Mesenchymal stem cell (in vitro differentiated cells and primary cell): ENCODE results near the gene MYO9A.

ENCODE experiments used
- DNase-seq: peaks from one replicate; pipeline ENCODE4 v3.0.0-alpha.2; 2013
- H2AFZ ChIP-seq: one replicate; pipeline ENCODE4 v1.6.1; 2013; ENCODE audit warnings: low read depth, mild to moderate bottlenecking, control low read depth, inconsistent platforms, low read length, moderate library complexity
- H2AK5ac ChIP-seq: 2 replicates; pipeline ENCODE4 v1.6.1; 2013; ENCODE audit warnings: low read length, moderate library complexity, mild to moderate bottlenecking, inconsistent platforms; ENCODE audit not compliant: severe bottlenecking
- H2BK120ac ChIP-seq: one replicate; pipeline ENCODE4 v1.6.1; 2013; ENCODE audit warnings: low read depth, mild to moderate bottlenecking, inconsistent platforms, low read length, moderate library complexity
- H2BK12ac ChIP-seq, 2 experiments: one replicate each; pipeline ENCODE4 v1.6.1; 2013; ENCODE audit warnings: inconsistent platforms in 2 of 2, low read length in 2 of 2, mild to moderate bottlenecking in 2 of 2, moderate library complexity in 2 of 2, control low read depth in 1 of 2
- H2BK15ac ChIP-seq: one replicate; pipeline ENCODE4 v1.6.1; 2013; ENCODE audit warnings: mild to moderate bottlenecking, low read depth, inconsistent platforms; ENCODE audit not compliant: poor library complexity, severe bottlenecking
- H2BK5ac ChIP-seq: 2 replicates; pipeline ENCODE4 v1.6.1; 2013; ENCODE audit warnings: low read depth, mild to moderate bottlenecking, low read length, control low read depth, inconsistent platforms; ENCODE audit not compliant: poor library complexity, severe bottlenecking
- H3K14ac ChIP-seq, 2 experiments: one replicate each; pipeline ENCODE4 v1.6.1; 2013; ENCODE audit warnings: inconsistent platforms in 2 of 2, low read length in 2 of 2, control low read depth in 1 of 2, mild to moderate bottlenecking in 1 of 2, moderate library complexity in 1 of 2
- H3K18ac ChIP-seq, 2 experiments: one replicate each; pipeline ENCODE4 v1.6.1; 2013; ENCODE audit warnings: inconsistent platforms in 2 of 2, low read length in 2 of 2, control low read depth in 1 of 2, low read depth in 1 of 2, mild to moderate bottlenecking in 1 of 2
- H3K23ac ChIP-seq, 2 experiments: one replicate each; pipeline ENCODE4 v1.6.1; 2013; ENCODE audit warnings: inconsistent platforms in 2 of 2, low read length in 2 of 2, mild to moderate bottlenecking in 2 of 2, moderate library complexity in 2 of 2, control low read depth in 1 of 2
- H3K27ac ChIP-seq: 2 replicates; pipeline ENCODE4 v1.5.1; 2013; ENCODE audit warnings: mild to moderate bottlenecking, moderate library complexity, low read length, control low read depth, inconsistent platforms; ENCODE audit not compliant: poor library complexity, severe bottlenecking
- H3K27me3 ChIP-seq, 2 experiments: 2 replicates each; pipeline versions ENCODE4 v1.6.1 to v1.7.0; 2013; ENCODE audit warnings: low read length in 2 of 2, mild to moderate bottlenecking in 2 of 2, moderate library complexity in 2 of 2, control low read depth in 1 of 2, inconsistent platforms in 1 of 2; ENCODE audit not compliant: control insufficient read depth in 1 of 2, insufficient read depth in 1 of 2
- H3K36me3 ChIP-seq, 2 experiments: 2 replicates each; pipeline versions ENCODE4 v1.6.1 to v1.7.0; 2013; ENCODE audit warnings: low read length in 2 of 2, control low read depth in 1 of 2, inconsistent platforms in 1 of 2, low read depth in 1 of 2, mild to moderate bottlenecking in 1 of 2; ENCODE audit not compliant: insufficient read depth in 2 of 2, control insufficient read depth in 1 of 2
- H3K4ac ChIP-seq, 2 experiments: one replicate each; pipeline ENCODE4 v1.6.1; 2013; ENCODE audit warnings: inconsistent platforms in 2 of 2, low read length in 2 of 2, mild to moderate bottlenecking in 2 of 2, moderate library complexity in 2 of 2, control low read depth in 1 of 2, low read depth in 1 of 2
- H3K4me1 ChIP-seq: 2 replicates; pipeline ENCODE4 v1.6.1; 2013; ENCODE audit warnings: low read depth, low read length, control low read depth; ENCODE audit not compliant: control insufficient read depth, insufficient read depth
- H3K4me2 ChIP-seq: 2 replicates; pipeline ENCODE4 v1.6.1; 2013; ENCODE audit warnings: low read length, mild to moderate bottlenecking, inconsistent platforms; ENCODE audit not compliant: poor library complexity, severe bottlenecking
- H3K4me3 ChIP-seq, 2 experiments: 2 replicates each; pipeline versions ENCODE4 v1.5.1 to v1.7.0; 2013; ENCODE audit warnings: low read length in 2 of 2, mild to moderate bottlenecking in 2 of 2, control low read depth in 1 of 2, low read depth in 1 of 2; ENCODE audit not compliant: insufficient read depth in 1 of 2
- H3K79me1 ChIP-seq: replicated peaks from 2 replicates; pipeline ENCODE4 v1.6.1; 2013; ENCODE audit warnings: mild to moderate bottlenecking, control low read depth, low read length, inconsistent platforms; ENCODE audit not compliant: poor library complexity, severe bottlenecking
- H3K9ac ChIP-seq: 2 replicates; pipeline ENCODE4 v1.7.0; 2013; ENCODE audit warnings: mild to moderate bottlenecking, low read length, moderate library complexity
- H3K9me3 ChIP-seq: 2 replicates; pipeline ENCODE4 v1.7.0; 2013; ENCODE audit warnings: mild to moderate bottlenecking, low read length; ENCODE audit not compliant: control insufficient read depth
- H4K8ac ChIP-seq: one replicate; pipeline ENCODE4 v1.6.1; 2013; ENCODE audit warnings: inconsistent platforms, mild to moderate bottlenecking, low read length, moderate library complexity
- H4K91ac ChIP-seq: one replicate; pipeline ENCODE4 v1.6.1; 2013; ENCODE audit warnings: mild to moderate bottlenecking, low read length, inconsistent platforms
- WGBS: methylation state at CpG from one replicate; pipeline ENCODE4 v1.1.7; 2013; ENCODE audit warnings: mixed read lengths; 5-methylcytosine and 5-hydroxymethylcytosine counted together

The MYO9A gene

DNA sequence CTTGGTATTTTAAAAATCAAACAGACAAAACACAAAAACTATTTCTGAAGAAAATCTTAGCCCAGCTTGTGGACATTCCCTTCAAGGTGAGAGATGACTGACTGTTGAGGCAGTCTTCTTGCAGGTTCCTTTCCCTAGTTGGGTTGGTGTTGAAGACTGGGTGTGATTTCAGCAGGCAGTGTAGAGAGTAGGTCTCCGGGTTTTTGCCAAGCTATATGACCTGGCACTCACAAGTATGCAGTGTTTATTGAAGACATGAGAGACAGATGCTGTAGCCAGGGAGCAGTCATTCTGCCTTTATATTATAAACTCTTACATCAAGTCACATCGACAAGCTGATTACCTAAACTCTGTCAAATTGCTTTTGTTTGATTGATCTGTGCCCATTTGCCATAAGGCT is 17.8 kb upstream of the MYO9A start:
- H2AFZ ChIP-seq: no peak overlapping the region

GRCh38 chr15:72133211-72133610 is 15.3 kb upstream of the MYO9A start:
- no peak overlapping the region for H2BK15ac ChIP-seq
- no peak overlapping the region for H2AK5ac ChIP-seq
- H3K4me2 ChIP-seq: no peak overlapping the region
- H2BK12ac ChIP-seq: no peak overlapping the region
- no peak overlapping the region for H3K4me3 ChIP-seq
- H3K14ac ChIP-seq: no peak overlapping the region
- no peak overlapping the region for H3K27ac ChIP-seq
- no peak overlapping the region for H3K23ac ChIP-seq
- WGBS: 92% methylated on average over 1 of the region's 1 CpG
- no peak overlapping the region for H2BK120ac ChIP-seq
- H3K36me3 ChIP-seq: no peaks in the 10 kb centered on the region
- no peak overlapping the region for H2AFZ ChIP-seq
- H4K8ac ChIP-seq: no peak overlapping the region
- H3K9ac ChIP-seq: no peak overlapping the region
- H4K91ac ChIP-seq: no peak overlapping the region
- H3K4ac ChIP-seq: no peak overlapping the region
- peaks cover 2% of the 10 kb centered on the region for H3K79me1 ChIP-seq
- H3K4me1 ChIP-seq: peaks cover 1% of the 10 kb centered on the region
- H3K27me3 ChIP-seq: no peaks in the 10 kb centered on the region
- no peak overlapping the region for H3K18ac ChIP-seq
- H2BK5ac ChIP-seq: no peak overlapping the region
- no peaks in the 10 kb centered on the region for H3K9me3 ChIP-seq
- no peak for DNase-seq

More for the DNA sequence above, 17.8 kb upstream of the MYO9A start:
- H3K14ac ChIP-seq: no peak overlapping the region
- H2BK12ac ChIP-seq: no peak overlapping the region
- H3K4ac ChIP-seq: no peak overlapping the region
- no peak overlapping the region for H4K8ac ChIP-seq
- no peak overlapping the region for H2BK15ac ChIP-seq
- no peak overlapping the region for H4K91ac ChIP-seq
- H3K4me1 ChIP-seq: peaks cover 1% of the 10 kb centered on the region
- H3K18ac ChIP-seq: no peak overlapping the region
- DNase-seq: no peak
- H2AK5ac ChIP-seq: no peak overlapping the region
- no peak overlapping the region for H3K9ac ChIP-seq
- H3K79me1 ChIP-seq: peaks cover 2% of the 10 kb centered on the region
- no peaks in the 10 kb centered on the region for H3K27me3 ChIP-seq
- H3K27ac ChIP-seq: no peak overlapping the region
- no peaks in the 10 kb centered on the region for H3K9me3 ChIP-seq
- H3K4me2 ChIP-seq: no peak overlapping the region
- no peak overlapping the region for H3K23ac ChIP-seq
- no peak overlapping the region for H2BK120ac ChIP-seq
- H3K4me3 ChIP-seq: no peak overlapping the region
- H2BK5ac ChIP-seq: no peak overlapping the region
- H3K36me3 ChIP-seq: no peaks in the 10 kb centered on the region
- WGBS: no CpG with 5 or more reads among the region's 2 CpGs

DNA sequence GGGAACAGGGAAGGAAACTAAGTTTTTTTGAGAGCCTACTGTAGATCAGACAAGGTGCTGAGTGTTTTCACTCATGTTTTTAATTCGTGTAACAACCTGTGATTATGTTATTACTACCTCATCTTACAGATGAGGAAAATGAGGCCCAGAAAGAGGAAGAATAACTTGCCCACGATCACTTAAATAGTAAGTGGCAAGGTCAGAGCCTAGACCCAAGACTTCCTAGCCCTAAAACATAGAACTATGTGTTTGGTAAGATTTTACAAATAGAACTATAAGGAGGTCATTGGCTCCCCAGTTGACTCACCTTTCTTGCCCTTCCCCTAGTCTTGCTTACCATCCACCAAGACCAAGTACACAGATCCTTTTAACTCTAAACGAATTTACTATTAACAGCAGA is 14.0 kb upstream of the MYO9A start:
- Histone ChIP-seq H3K27me3 (no peaks in the 10 kb centered on the region), H2BK5ac (no peak overlapping the region), H3K27ac (no peak overlapping the region), H3K4me2 (no peak overlapping the region), H2BK12ac (no peak overlapping the region), H3K79me1 (peaks cover 2% of the 10 kb centered on the region), H4K91ac (no peak overlapping the region), H3K23ac (no peak overlapping the region), H3K4me1 (peaks cover 1% of the 10 kb centered on the region), H3K18ac (no peak overlapping the region), H3K4ac (no peak overlapping the region), H2AK5ac (no peak overlapping the region), H3K9me3 (no peaks in the 10 kb centered on the region), H4K8ac (no peak overlapping the region), H3K4me3 (no peak overlapping the region), H3K9ac (no peak overlapping the region), H2BK15ac (no peak overlapping the region), H3K36me3 (no peaks in the 10 kb centered on the region), H3K14ac (no peak overlapping the region), H2AFZ (no peak overlapping the region), H2BK120ac (no peak overlapping the region)
- 100% methylated on average over 1 of the region's 3 CpGs for WGBS
- DNase-seq: no peak

- Histone ChIP-seq H2BK15ac (no peak overlapping the region), H3K4me3 (no peak overlapping the region), H3K79me1 (peaks cover 2% of the 10 kb centered on the region), H2BK5ac (no peak overlapping the region), H3K23ac (no peak overlapping the region), H2AFZ (no peak overlapping the region), H2BK120ac (no peak overlapping the region), H3K4ac (no peak overlapping the region), H3K9ac (no peak overlapping the region), H2AK5ac (no peak overlapping the region), H3K18ac (no peak overlapping the region), H3K27ac (no peak overlapping the region), H3K14ac (no peak overlapping the region), H4K91ac (no peak overlapping the region), H3K4me2 (no peak overlapping the region), H3K27me3 (no peaks in the 10 kb centered on the region), H4K8ac (no peak overlapping the region), H3K36me3 (no peaks in the 10 kb centered on the region), H3K4me1 (no peaks in the 10 kb centered on the region), H2BK12ac (no peak overlapping the region), H3K9me3 (no peaks in the 10 kb centered on the region)
- no peak for DNase-seq
- 80% methylated on average over 1 of the region's 4 CpGs for WGBS
These were observed 12.3 kb upstream of the MYO9A start for GRCh38 chr15:72130272-72130671.
